HUDEP-2 (cell line): ENCODE measurements around the gene BECN2.

Experiments used
- DNase-seq, 76 experiments: peaks; one replicate each; lab custom pipeline; 2025; ENCODE audit not compliant: unreplicated experiment in 76 of 76; lab: John Stamatoyannopoulos, UW

The BECN2 gene

DNA sequence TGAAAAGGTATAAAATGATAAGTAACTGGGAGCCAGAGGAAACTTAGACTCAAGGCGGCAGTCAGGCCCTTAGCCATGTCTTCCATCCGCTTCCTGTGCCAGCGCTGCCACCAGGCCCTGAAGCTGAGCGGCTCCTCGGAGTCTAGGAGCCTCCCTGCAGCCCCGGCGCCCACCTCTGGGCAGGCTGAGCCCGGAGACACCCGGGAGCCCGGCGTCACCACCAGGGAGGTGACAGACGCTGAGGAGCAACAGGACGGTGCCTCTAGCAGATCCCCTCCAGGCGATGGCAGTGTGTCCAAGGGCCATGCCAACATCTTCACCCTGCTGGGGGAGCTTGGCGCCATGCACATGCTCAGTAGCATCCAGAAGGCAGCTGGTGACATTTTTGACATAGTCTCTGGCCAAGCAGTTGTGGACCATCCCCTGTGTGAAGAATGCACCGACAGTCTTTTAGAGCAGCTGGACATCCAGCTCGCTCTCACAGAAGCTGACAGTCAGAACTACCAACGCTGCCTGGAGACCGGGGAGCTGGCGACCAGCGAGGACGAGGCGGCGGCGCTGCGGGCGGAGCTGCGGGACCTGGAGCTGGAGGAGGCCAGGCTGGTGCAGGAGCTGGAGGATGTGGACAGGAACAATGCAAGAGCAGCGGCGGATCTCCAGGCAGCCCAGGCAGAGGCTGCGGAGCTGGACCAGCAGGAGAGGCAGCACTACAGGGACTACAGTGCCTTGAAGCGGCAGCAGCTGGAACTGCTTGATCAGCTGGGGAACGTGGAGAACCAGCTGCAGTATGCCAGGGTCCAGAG lies at the start of gene BECN2:
Gene BECN2, plus strand, starts transcription at position 76 of the 803 bp plus-strand sequence. Its CDS starts 0 bp downstream, at position 76.
- no peak for DNase-seq

DNA sequence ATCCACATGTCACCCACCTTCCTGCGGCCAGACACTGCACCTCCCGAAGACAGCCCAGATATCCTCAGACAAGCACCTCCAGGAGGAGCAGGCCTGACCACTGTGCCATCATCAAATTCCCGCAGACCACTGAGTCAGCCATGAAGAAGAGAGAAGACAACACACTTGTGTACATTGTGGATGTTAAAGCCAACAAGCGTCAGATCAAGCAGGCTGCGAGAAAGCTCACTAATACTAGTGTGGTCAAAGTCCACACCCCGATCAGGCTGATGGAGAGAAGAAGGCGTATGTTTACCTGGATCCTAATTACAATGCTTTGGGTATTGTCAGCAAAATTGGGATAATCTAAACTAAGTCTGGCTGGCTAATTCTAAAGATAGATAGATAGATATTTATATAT lies 41.4 kb upstream of the BECN2 start:
- no peak for DNase-seq

DNA sequence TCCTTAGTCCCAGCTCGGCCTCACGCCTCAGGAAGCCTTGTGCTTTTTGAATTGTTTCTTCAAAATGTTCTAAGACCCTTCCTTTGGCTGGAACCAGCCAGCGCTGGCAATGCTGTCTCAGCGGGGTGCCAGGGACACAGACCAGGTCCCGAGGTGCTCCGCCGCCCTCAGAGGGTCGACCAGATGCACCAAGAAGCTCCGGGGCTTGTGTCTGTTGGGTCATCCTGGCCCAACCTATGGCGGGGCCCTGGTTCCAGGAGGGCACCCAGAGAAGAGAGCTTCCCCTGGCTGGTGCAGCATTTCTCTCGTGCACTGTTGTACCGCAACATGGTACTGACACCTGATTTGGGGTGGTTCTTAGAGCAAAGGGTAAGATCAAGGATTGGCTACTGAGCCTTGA lies 40.1 kb upstream of the BECN2 start:
- DNase-seq, result no peak

DNA sequence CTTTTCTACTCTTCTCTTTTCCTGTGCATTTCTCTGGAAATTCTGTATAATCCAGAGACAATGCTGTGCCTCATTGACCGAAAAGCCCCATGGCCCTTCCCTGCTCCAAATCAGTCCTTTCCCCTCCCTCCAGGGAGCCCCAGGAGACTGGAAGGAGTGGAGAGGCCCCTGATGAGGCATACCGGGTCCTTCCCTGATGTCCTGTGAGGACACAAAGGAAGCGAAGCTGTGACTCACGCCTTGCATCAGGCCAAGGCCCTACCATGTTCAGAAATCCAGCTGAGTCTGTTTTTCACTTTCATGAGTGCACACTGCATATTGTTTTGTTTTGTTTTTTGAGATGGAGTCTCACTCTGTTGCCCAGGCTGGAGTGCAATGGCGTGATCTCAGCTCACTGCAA lies 38.7 kb upstream of the BECN2 start:
- no peak for DNase-seq

- no peak for DNase-seq
Measured at GRCh38 chr1:241924080-241924808, 33.3 kb upstream of the BECN2 start.

GRCh38 chr1:241926141-241926540 lies 31.4 kb upstream of the BECN2 start:
- DNase-seq, result no peak

DNA sequence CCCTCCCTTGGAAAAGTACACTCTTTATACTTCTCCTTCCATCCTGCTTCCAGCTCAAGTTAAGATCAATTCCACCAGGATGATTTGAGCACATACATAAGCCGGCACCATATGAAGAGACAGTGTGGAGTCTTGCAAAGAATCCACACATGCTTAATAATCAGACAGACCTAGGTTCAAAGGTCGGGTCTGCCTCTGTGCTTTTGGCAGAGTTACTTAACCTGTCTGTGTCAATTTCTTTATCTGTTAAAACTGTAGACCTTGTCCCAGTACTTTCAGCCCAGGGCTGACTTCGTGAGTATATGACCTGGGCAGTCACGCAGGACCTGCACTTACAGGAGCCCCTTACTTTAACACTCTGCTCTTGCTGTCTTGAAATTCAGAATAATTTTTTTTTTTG lies 30.2 kb upstream of the BECN2 start:
- no peak for DNase-seq

DNA sequence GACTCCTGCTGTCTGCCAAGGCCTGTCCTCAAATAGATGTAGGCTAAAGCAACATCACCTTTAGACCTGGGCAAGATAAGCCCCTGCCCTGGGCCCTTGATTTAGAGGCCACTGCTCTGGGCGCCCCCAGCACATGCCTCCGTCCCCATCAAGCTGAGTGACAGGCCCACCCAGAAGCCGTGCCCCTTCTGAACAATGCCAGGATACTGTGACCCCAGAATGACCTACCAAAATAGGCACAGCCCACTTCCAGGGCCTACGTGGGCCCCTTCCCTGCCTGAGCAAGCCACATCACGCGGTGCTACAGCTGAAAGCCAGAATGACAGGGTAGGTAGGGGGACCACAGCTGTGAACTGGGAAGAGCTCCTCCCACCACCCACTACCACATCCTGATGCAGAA lies 24.7 kb upstream of the BECN2 start:
- no peak for DNase-seq

GRCh38 chr1:241934201-241934848 lies 23.2 kb upstream of the BECN2 start:
- no peak for DNase-seq

GRCh38 chr1:241934866-241935265 lies 22.7 kb upstream of the BECN2 start:
- DNase-seq, result no peak

DNA sequence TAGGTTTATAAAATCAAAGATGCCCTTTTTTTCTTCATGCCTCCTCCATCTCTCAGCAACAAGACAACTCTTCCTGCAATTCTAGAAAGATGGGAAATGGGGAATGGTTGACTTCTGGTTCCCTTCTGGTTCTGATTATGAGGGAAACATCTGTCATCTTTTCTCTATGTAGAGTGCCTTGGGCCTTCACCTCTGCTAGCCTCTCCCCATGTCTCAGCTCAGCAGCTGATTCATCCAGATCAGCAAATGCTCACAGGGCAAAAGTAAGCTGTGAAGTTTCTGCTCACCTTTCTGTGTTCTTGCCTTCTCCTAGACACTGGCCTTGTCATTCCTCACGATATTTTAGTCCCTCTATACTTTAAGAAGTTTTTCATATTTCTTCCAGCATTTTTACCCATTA lies 17.8 kb upstream of the BECN2 start:
- DNase-seq, result no peak

DNA sequence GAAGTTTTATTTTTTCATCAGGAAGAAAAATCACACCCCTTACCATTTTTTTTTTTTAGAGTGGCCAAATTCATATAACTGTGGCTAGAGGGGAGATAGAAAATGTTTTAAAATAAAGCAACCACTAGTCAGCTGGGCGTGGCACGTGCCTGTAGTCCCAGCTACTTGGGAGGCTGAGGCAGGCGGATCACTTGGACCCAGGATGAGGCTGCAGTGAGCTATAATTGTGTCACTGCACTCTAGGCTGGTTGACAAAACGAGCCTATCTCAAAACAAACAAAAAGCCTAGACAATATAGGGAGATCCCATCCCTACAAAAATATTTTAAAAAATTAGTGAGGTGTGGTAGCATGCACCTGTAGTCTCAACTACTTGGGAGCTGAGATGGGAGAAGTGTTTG lies 14.8 kb upstream of the BECN2 start:
- no peak for DNase-seq

- DNase-seq, result no peak
Measured at GRCh38 chr1:241944300-241944699, 13.3 kb upstream of the BECN2 start.

DNA sequence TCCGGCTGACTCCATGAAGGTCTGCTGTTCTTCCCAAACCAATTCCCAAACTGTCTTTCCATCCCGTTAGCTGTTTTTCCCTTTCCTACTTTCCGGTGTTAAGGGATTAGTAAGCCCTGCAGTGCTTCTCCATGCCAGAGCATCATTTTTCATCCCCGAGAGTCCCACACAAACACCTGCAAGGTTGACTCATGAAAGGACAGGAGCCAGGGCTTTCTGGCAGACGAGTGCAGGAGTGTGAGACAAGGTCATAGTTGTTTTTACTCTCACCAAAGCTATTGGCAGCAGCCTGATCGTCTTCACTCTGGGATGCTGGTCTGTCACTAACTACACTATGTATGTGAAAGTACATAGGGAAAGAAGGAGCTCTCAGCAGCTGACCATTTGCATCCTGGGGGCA lies 10.2 kb upstream of the BECN2 start:
- no peak for DNase-seq

GRCh38 chr1:241950390-241950789 lies 7.2 kb upstream of the BECN2 start:
- DNase-seq, result no peak

GRCh38 chr1:241962153-241962552 lies 4.6 kb downstream of the BECN2 start:
- DNase-seq, result no peak

DNA sequence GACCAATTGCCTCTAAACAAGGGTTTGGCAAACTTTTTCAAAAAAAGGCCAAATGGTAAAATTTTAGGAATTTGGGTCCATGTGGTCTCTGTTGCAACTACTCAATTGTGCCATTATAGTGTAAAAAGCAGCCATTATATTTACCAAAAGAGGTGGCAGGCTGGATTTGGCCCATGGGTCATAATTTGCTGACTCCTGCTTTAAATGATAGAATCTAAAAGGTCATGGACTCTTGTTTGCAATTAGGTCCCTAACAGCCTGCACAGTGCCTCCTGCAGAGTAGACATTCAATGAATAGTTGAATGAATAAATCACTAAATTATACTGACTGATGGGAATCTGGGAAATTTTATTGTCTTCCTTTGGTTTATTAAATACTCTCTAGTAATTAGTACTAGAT lies 6.2 kb downstream of the BECN2 start:
- DNase-seq, result no peak

- no peak for DNase-seq
Measured at GRCh38 chr1:241964550-241965282, 7.1 kb downstream of the BECN2 start.

GRCh38 chr1:241968611-241969010 lies 11.0 kb downstream of the BECN2 start:
- DNase-seq, result no peak

GRCh38 chr1:241972703-241973369 lies 15.3 kb downstream of the BECN2 start:
- no peak for DNase-seq
